MG63 (cell line): Measurements from ENCODE around the gene MBOAT7. TPM values are rescaled to one million over a fixed set of nuclear protein-coding genes. Genes with fewer than 3 reads are reported as not detected.

Experiments
- DNase-seq: peaks from one replicate; pipeline ENCODE4 v3.0.0-alpha.2; 2020
- H3K27me3 ChIP-seq: fragments of 250-450 bp; sonication (Bioruptor Pico); 2 replicates; pipeline ENCODE4 v1.5.1; 2020; ENCODE audit warnings: mild to moderate bottlenecking, moderate library complexity
- H3K36me3 ChIP-seq: fragments of 250-450 bp; sonication (Bioruptor Pico); 2 replicates; pipeline ENCODE4 v1.5.1; 2020; ENCODE audit warnings: mild to moderate bottlenecking, moderate library complexity
- H3K4me3 ChIP-seq: fragments of 250-450 bp; sonication (Bioruptor Pico); 2 replicates; pipeline ENCODE4 v1.5.1; 2020; ENCODE audit warnings: mild to moderate bottlenecking, moderate library complexity
- H3K9me3 ChIP-seq: fragments of 250-450 bp; sonication (Bioruptor Pico); 2 replicates; pipeline ENCODE4 v1.5.1; 2020; ENCODE audit warnings: mild to moderate bottlenecking, moderate library complexity
- total RNA-seq: library from RNA; depleted of rRNA; stranded (reverse); fragments of >200 nt; shearing (Covaris generic); gene quantifications from 2 replicates; pipeline ENCODE4 v1.2.3, GENCODE V29; 2014; ENCODE audit warnings: low replicate concordance

Gene MBOAT7
- total RNA-seq, 1 experiment from 2014 or later, result 15.7 TPM

DNA sequence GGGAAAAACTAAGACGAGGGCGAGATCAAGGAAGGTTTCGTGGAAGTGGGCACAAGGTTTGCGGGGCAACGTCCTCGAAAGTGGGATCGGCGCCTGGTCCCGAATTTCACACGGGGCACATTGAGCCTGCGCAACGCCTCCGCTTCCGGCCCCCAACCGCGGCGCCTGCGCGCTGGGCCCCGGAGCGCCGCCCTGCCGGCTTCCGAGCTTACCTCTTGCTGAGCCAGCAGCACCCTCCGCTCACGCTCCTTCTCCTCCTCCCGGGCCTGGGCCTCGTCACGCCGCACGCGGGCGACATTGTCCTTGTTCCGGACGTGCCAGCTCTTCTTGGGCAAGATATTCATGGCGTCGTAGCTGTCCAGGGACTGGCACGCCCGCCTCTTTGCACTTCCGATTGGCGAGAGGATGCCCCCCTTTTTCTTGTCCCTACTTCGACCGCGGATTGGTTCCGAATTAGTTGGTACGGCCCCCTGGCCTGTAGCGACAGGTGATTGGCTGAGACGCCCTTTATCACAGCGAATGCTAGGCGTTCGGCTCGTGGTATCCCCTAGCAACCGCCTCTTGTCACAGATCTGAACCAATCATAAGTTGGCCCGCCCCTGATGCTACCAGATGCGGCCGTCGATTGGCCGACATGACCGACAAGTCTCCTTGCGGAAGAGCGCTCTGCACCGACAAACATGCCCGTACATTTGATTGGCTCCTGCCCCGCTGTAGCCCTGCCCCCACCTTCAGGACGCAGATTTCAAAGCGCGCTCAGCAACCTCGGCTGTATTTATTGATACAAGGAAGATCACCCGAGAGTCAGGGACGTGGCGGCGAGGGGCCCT, 29.8 kb downstream of the MBOAT7 start, which contains the start of gene LENG1:
LENG1 (minus strand) TSS at position 370 of the 830 bp plus-strand sequence; CDS start at position 344, 26 bp downstream.
- DNase-seq, result peak; percentile 100
- H3K27me3 ChIP-seq, result no peaks in the 10 kb centered on the region
- peak within 1 kb of the TSS; percentile 83 for H3K4me3 ChIP-seq
- peaks cover 3% of the 10 kb centered on the region; the same call in 1 of the 2 replicates for H3K9me3 ChIP-seq
- peaks cover 45% of the 10 kb centered on the region for H3K36me3 ChIP-seq

GRCh38 chr19:54158812-54159351, 30.5 kb downstream of the MBOAT7 start:
- Histone ChIP-seq H3K4me3 (peak overlapping the region; percentile 83), H3K9me3 (no peaks in the 10 kb centered on the region), H3K36me3 (peaks cover 52% of the 10 kb centered on the region), H3K27me3 (no peaks in the 10 kb centered on the region)
- DNase-seq, result no peak

DNA sequence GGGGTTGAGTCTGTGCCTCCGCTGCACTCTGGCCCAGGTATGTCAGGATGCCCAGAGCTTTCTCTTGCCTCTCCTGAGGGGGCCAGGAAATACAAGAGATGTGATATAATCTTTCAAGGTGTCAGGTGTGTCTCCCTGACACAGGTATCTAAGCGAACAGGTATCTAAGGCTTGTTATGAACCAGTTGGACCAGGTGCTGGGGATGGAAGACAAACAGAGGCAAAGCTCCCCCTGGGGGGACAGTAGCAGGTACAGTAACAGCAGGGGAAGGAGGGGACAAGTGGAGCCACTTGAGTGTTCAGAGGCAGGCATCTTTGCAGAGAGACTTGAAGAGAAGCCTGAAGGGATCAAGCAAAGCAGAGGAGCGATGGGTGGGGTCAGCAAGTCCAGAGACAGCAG, 32.4 kb downstream of the MBOAT7 start:
- Histone ChIP-seq H3K4me3 (no peak overlapping the region), H3K9me3 (no peaks in the 10 kb centered on the region), H3K36me3 (peaks cover 71% of the 10 kb centered on the region), H3K27me3 (no peaks in the 10 kb centered on the region)
- DNase-seq, result no peak

DNA sequence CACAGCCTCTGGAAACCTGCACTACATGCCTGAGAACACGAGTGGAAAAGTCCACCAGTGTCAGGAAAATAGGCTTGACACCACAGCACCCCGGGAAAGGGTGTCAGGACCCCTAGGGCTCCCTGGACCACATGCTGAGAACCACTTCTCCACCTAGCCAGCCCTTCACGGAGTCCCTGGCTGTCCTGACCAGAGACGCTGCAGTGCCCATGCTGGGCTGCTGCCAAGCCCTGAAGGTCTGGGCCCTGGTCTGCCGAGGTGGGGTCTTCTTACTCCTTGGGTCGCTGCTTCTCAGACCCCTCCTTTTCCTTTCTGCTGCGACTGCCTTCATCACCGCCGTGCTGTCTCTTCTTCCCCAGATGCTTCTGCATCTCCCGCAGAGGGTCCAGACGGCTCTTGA, 32.9 kb downstream of the MBOAT7 start:
- Histone ChIP-seq H3K27me3 (no peaks in the 10 kb centered on the region), H3K36me3 (peaks cover 76% of the 10 kb centered on the region), H3K4me3 (no peak overlapping the region), H3K9me3 (no peaks in the 10 kb centered on the region)
- DNase-seq, result no peak

DNA sequence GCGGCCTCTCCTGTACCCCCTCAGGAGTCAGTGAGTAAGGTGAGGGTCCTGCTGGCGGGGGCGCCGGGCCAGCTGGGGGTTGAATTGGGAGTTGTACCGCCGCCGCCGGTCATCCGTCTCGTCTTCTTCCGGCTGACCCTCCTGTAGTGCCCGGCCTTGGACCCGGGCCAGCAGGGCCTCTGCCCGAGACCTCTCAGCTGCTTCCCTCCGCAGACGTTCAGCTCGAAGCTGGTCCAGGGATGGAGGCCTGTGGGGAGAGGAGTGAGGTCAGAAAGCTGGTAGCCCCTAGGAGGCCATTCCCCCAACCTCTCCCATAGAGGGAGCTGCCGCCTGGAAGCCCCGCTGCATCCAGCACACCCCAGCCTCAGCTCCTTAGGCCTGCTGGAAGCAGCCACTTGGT, 33.7 kb downstream of the MBOAT7 start:
- no peak for DNase-seq
- Histone ChIP-seq H3K9me3 (no peaks in the 10 kb centered on the region), H3K36me3 (peaks cover 83% of the 10 kb centered on the region), H3K4me3 (no peak overlapping the region), H3K27me3 (no peaks in the 10 kb centered on the region)

DNA sequence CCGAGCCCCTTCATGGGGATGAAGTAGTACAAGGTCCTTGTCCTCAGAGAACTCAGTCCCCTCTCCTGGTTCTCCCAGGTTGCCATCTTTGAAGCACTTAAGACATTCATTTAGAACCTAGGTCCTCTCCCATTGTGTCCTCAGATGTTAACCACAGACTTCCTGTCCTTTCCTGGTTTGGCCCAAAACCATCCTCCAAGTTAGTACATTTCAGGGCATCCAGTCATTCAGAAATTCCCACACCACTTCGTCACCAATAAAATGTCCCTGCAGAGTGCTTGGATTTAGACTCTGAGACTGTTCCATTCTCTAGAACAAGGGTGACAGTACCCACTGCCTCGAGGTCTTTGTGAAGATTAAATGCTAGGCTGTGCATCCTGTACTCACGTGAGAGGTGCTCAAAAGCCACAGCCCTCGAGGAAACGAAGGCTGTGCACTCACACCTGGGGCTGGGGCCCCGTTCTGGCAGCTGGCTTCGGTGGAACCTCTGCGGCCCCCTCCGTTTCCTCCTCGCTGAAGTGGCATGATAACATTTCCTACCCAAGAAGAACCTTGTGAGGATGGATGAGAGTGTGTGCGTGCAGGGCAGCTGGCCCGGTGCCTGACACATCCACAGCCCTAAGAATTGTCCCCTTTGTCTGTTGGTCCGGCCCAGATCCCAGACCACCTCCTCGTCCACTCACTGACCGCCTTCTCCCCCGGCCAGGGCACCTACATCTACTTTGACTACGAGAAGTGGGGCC, 34.6 kb downstream of the MBOAT7 start:
- no peaks in the 10 kb centered on the region for H3K27me3 ChIP-seq
- no peaks in the 10 kb centered on the region for H3K9me3 ChIP-seq
- no peak overlapping the region for H3K4me3 ChIP-seq
- DNase-seq, result no peak
- H3K36me3 ChIP-seq, result peaks cover 87% of the 10 kb centered on the region

DNA sequence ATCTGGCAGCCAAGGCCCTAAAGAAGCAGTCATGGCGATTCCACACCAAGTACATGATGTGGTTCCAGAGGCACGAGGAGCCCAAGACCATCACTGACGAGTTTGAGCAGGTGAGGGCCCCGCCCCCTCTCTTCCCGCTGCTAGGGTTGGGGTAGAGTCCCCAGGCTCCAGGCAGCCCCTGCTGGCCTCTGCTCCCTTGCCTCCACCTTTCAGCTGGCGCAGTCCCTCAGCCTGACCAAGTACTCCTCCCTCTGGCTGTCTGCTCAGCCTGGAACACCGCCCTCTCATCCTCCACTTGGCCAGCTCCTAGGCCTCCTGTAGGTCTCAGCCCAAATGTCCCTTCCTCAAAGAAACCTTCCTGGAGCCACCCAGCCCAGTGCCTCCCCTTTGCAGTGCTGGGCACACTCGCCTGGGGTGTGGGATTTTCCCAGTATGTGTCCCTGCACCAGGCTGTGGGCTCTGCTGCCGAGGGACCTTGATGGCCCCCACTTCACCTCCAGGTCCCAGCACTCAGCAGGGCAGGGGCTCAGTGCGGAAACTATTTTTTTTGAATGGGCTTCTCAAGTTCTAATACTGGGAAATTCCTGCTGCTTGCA, 35.6 kb downstream of the MBOAT7 start:
- H3K9me3 ChIP-seq, result no peaks in the 10 kb centered on the region
- no peak overlapping the region for H3K4me3 ChIP-seq
- DNase-seq, result no peak
- H3K27me3 ChIP-seq, result no peaks in the 10 kb centered on the region
- peaks cover 94% of the 10 kb centered on the region for H3K36me3 ChIP-seq

GRCh38 chr19:54152878-54153524, 36.4 kb downstream of the MBOAT7 start:
- peaks cover 92% of the 10 kb centered on the region for H3K36me3 ChIP-seq
- no peak for DNase-seq
- H3K9me3 ChIP-seq, result no peaks in the 10 kb centered on the region
- no peak overlapping the region for H3K4me3 ChIP-seq
- no peaks in the 10 kb centered on the region for H3K27me3 ChIP-seq

DNA sequence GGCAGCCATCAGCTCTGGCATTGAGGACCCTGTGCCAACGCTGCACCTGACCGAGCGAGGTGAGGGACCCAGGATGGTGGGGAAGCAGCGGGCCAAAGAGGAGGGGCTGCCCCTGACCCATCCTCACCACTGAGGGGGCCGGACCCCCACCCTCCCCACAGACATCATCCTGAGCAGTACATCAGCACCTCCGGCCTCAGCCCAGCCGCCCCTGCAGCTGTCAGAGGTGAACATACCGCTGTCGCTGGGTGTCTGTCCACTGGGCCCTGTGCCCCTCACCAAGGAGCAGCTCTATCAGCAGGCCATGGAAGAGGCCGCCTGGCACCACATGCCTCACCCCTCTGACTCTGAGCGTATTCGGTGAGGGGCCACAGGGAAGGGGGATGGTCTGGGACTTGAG, 37.1 kb downstream of the MBOAT7 start:
- Histone ChIP-seq H3K4me3 (no peak overlapping the region), H3K36me3 (peaks cover 90% of the 10 kb centered on the region), H3K9me3 (no peaks in the 10 kb centered on the region), H3K27me3 (no peaks in the 10 kb centered on the region)
- DNase-seq, result no peak

DNA sequence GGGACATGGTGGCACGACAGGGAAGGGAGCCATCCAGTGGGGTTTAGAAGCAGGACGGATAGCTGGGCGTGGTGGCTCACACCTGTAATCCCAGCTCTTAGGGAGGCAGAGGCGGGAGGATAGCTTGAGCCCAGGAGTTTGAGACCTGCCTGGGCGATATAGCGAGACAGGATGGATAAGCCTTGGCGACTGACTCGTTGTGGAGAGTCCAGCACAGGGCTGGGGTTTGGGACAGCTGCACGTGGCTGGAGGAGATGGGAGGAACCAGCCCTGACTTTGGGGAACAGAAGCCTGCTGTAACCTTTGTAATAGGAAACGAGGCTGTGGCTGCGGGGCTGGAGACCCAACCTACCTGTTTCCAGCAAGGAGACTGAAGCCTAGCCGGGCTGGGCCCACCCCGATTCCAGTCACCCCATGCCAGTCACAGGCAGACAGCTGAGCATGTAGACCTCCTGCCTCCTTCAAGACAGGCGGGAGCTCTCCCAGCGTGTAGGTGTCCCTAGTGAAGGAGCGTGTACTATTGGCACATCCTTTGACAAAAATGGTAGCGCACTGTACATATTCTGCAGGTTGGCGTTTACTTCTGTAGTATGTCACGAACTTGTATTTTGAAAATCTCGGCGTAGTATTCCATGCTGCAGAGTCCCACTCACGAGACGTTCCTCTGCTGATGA, 37.9 kb downstream of the MBOAT7 start:
- no peaks in the 10 kb centered on the region for H3K9me3 ChIP-seq
- no peak overlapping the region for H3K4me3 ChIP-seq
- no peak for DNase-seq
- H3K36me3 ChIP-seq, result peaks cover 90% of the 10 kb centered on the region
- H3K27me3 ChIP-seq, result no peaks in the 10 kb centered on the region

DNA sequence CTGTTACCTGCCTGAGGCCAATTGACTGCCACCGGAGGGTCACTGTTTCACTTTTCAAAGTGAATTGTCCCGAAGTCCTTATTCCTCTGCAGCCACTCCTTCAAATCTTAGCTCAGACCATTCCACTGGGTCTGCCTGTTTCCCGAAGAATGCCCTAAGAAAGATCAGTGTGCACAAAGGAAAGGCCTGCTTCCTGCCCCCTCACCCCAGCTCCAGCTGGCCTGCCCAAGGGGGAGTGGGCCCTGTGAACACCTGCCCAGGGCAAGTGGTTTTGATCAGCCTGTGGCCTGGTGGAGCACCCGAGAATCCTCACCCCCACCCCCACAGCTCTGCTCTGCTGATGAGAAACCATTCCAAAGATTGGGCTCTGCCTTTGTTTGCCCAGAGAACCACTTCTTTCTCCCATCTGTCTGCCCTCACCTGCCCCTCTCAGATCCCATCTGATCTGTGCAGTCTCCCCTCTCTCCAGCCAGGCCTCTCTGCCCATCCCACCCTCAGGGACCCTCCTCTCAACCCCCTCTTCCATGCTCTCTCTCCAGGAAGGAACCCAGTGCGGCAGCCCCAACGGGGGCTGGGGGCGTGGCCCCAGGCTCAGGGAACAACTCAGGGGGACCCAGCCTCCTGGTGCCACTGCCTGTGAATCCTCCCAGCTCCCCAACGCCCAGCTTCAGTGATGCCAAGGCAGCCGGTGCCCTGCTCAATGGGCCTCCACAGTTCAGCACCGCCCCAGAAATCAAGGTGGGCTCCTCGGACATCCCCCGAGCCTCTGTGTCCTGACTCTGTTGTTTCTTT, 40.2 kb downstream of the MBOAT7 start:
- H3K4me3 ChIP-seq, result no peak overlapping the region
- peaks cover 90% of the 10 kb centered on the region for H3K36me3 ChIP-seq
- no peak for DNase-seq
- H3K9me3 ChIP-seq, result no peaks in the 10 kb centered on the region
- H3K27me3 ChIP-seq, result no peaks in the 10 kb centered on the region

DNA sequence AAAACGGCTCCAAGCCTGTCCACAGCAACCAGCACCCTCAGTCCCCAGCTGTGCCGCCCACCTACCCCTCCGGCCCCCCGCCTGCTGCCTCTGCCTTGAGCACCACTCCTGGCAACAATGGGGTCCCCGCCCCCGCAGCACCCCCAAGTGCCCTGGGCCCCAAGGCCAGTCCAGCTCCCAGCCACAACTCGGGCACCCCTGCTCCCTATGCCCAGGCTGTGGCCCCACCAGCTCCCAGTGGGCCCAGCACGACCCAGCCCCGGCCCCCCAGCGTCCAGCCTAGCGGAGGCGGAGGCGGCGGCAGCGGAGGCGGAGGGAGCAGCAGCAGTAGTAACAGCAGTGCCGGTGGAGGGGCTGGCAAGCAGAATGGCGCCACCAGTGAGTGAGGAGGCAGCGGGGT, 41.2 kb downstream of the MBOAT7 start:
- DNase-seq, result no peak
- no peaks in the 10 kb centered on the region for H3K9me3 ChIP-seq
- H3K36me3 ChIP-seq, result peaks cover 90% of the 10 kb centered on the region
- H3K4me3 ChIP-seq, result no peak overlapping the region
- no peaks in the 10 kb centered on the region for H3K27me3 ChIP-seq

DNA sequence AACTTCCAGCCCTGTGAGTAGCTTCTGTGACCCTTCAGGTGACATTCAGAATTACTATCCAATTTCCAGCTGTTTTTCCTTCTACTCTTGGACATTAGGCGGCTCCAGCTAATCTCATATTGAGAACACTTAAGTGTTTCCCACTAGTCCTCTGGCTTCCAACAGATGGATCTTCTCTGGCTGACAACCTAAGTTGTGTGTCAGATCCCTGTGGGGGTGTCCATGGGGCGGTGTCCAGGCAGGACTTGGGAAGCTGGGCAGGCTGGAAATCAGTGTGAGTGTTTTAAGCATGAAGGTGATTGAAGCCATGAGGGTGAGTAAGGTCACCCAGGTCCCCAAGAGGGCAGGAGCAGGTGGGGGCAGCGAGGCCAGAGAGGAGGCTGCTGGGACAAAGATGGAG, 41.7 kb downstream of the MBOAT7 start:
- no peaks in the 10 kb centered on the region for H3K27me3 ChIP-seq
- no peak overlapping the region for H3K4me3 ChIP-seq
- no peak for DNase-seq
- H3K36me3 ChIP-seq, result peaks cover 90% of the 10 kb centered on the region
- H3K9me3 ChIP-seq, result no peaks in the 10 kb centered on the region

- H3K36me3 ChIP-seq, result peaks cover 91% of the 10 kb centered on the region
- no peak for DNase-seq
Measured at GRCh38 chr19:54145541-54146158, 43.7 kb downstream of the MBOAT7 start.

DNA sequence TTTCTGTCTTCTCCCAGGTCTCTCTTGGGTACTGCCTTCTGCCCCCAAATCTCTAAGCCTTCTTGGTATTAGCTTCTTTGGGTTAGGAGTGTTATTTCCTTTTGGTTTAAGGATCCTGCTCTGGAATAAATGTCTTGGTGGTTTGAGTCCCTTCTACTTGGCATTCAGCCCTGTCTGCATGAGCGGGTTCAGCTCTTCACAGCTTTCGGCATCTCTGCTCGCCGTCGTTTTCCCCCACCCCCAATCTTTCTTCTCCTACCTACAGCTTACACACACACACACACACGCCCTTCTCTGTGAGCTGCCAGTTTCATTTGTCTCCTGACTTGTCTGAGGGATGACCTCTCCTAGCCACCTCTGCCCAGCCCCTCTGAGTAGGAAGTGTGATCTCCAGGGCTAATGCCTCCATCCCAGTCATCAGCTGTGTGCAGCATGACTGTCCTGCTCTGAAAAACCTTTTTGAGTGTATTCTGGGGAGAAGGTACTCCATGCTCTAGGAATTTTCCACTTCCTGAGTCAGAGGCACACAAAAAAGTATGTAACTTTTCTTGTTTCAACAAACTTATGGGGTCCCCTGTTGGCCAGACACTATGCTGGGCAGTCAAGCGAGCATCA, 47.1 kb downstream of the MBOAT7 start:
- H3K9me3 ChIP-seq, result no peaks in the 10 kb centered on the region
- DNase-seq, result no peak
- H3K4me3 ChIP-seq, result no peak overlapping the region
- peaks cover 89% of the 10 kb centered on the region for H3K36me3 ChIP-seq
- H3K27me3 ChIP-seq, result no peaks in the 10 kb centered on the region

More at GRCh38 chr19:54145541-54146158, 43.7 kb downstream of the MBOAT7 start:
- H3K4me3 ChIP-seq, result no peak overlapping the region
- no peaks in the 10 kb centered on the region for H3K27me3 ChIP-seq
- no peaks in the 10 kb centered on the region for H3K9me3 ChIP-seq
